Measurements from ENCODE around the gene ADAM17.
A peak's percentile ranks its signal among the peaks of the same experiment; 100 is the strongest.
"Not testable (repeated sequence)": the region's sequence is repeated elsewhere in the genome, so short reads cannot be mapped to it uniquely, and the experiment has no call there.

ADAM17 gene

GRCh38 chr2:9555297-9556120 is at the start of gene ADAM17:
TSS of gene ADAM17 (minus strand) at chr2:9555830. CDS start at chr2:9555605, 225 bp downstream.
- peak; percentile 98 for DNase-seq (ENCODE audit: low read depth, low spot score)

GRCh38 chr2:9602412-9602811 is 46.8 kb upstream of the ADAM17 start:
- DNase-seq (ENCODE audit: low read depth, low spot score), result no peak

GRCh38 chr2:9601397-9601796 is 45.8 kb upstream of the ADAM17 start:
- DNase-seq (ENCODE audit: low read depth, low spot score), result no peak

GRCh38 chr2:9599430-9599829 is 43.8 kb upstream of the ADAM17 start:
- DNase-seq (ENCODE audit: low read depth, low spot score), result no peak

- DNase-seq (ENCODE audit: low read depth, low spot score), result no peak
Measured at GRCh38 chr2:9596621-9597311, 41.1 kb upstream of the ADAM17 start.

- DNase-seq (ENCODE audit: low read depth, low spot score), result no peak
Measured at GRCh38 chr2:9595746-9596145, 40.1 kb upstream of the ADAM17 start.

- DNase-seq (ENCODE audit: low read depth, low spot score), result not testable (repeated sequence)
Measured at GRCh38 chr2:9595256-9595655, 39.6 kb upstream of the ADAM17 start.

- no peak for DNase-seq (ENCODE audit: low read depth, low spot score)
Measured at GRCh38 chr2:9594366-9595054, 38.9 kb upstream of the ADAM17 start.

GRCh38 chr2:9593925-9594324 is 38.3 kb upstream of the ADAM17 start:
- DNase-seq (ENCODE audit: low read depth, low spot score), result no peak

- DNase-seq (ENCODE audit: low read depth, low spot score), result no peak
Measured at GRCh38 chr2:9592699-9593098, 37.1 kb upstream of the ADAM17 start.

- no peak for DNase-seq (ENCODE audit: low read depth, low spot score)
Measured at GRCh38 chr2:9590641-9591040, 35.0 kb upstream of the ADAM17 start.

GRCh38 chr2:9586465-9586864 is 30.8 kb upstream of the ADAM17 start:
- no peak for DNase-seq (ENCODE audit: low read depth, low spot score)

GRCh38 chr2:9585486-9585885 is 29.9 kb upstream of the ADAM17 start:
- DNase-seq (ENCODE audit: low read depth, low spot score), result no peak

- DNase-seq (ENCODE audit: low read depth, low spot score), result not testable (repeated sequence)
Measured at GRCh38 chr2:9584902-9585301, 29.3 kb upstream of the ADAM17 start.

- DNase-seq (ENCODE audit: low read depth, low spot score), result no peak
Measured at GRCh38 chr2:9582624-9583023, 27.0 kb upstream of the ADAM17 start.

GRCh38 chr2:9578467-9579235 is 23.0 kb upstream of the ADAM17 start:
- no peak for DNase-seq (ENCODE audit: low read depth, low spot score)

GRCh38 chr2:9574331-9574730 is 18.7 kb upstream of the ADAM17 start:
- DNase-seq (ENCODE audit: low read depth, low spot score), result no peak

- DNase-seq (ENCODE audit: low read depth, low spot score), result no peak
Measured at GRCh38 chr2:9573840-9574239, 18.2 kb upstream of the ADAM17 start.

GRCh38 chr2:9573013-9573720 is 17.5 kb upstream of the ADAM17 start:
- DNase-seq (ENCODE audit: low read depth, low spot score), result no peak

- DNase-seq (ENCODE audit: low read depth, low spot score), result no peak
Measured at GRCh38 chr2:9570182-9571060, 14.8 kb upstream of the ADAM17 start.
